Panc1 (cell line): Measurements from ENCODE around the gene HMOX1.

Experiments
- CTCF ChIP-seq: fragments of 450-650 bp; IDR thresholded peaks from 2 replicates; pipeline ENCODE4 v1.5.1; 2017; ENCODE audit warnings: mild to moderate bottlenecking
- POLR2AphosphoS5 ChIP-seq: IDR thresholded peaks from 2 replicates; pipeline ENCODE4 v1.6.1; 2012; ENCODE audit warnings: mild to moderate bottlenecking, low read depth, low read length, moderate library complexity
- REST ChIP-seq, 2 experiments: IDR thresholded peaks; 2 replicates each; pipeline ENCODE4 v1.6.1; 2011 to 2012; ENCODE audit warnings: low read depth in 2 of 2, control low read depth in 1 of 2, low read length in 1 of 2, mild to moderate bottlenecking in 1 of 2, moderate library complexity in 1 of 2; ENCODE audit not compliant: insufficient read depth in 1 of 2

- TF ChIP-seq CTCF (no peak), POLR2AphosphoS5 (no peak), REST (IDR thresholded peaks at IDR 0.05; ENCODE audit: insufficient read depth in 1 of 2, low read depth in 2 of 2, low read length in 1 of 2) (no peak)
Observed at GRCh38 chr22:35380013-35380412, 883 bp upstream of the HMOX1 start.
